ENCODE data around the gene SCART1. TPM values are rescaled to one million over a fixed set of nuclear protein-coding genes. Genes with fewer than 3 reads are reported as not detected.

Gene SCART1
- total and polyA plus RNA-seq, 8 donors, result 0.95 to 3.9 (median 2.6) TPM

GRCh38 chr10:133471300-133472109 lies 17.8 kb downstream of the SCART1 start:
- Histone ChIP-seq H3K27me3 (no peaks in the 10 kb centered on the region), H3K4me1 (no peaks in the 10 kb centered on the region), H3K4me3 (no peak overlapping the region), H3K9me3 (no peaks in the 10 kb centered on the region), H3K27ac (no peak overlapping the region), H3K36me3 (no peaks in the 10 kb centered on the region)
- no peak for TF ChIP-seq CTCF (IDR thresholded peaks at IDR 0.05)
- no peak for ATAC-seq
- intact Hi-C loops (cut with DNase I), result no loop called here
- DNase-seq, result no peak
- no peak for FAIRE-seq
- WGBS, 2 donors, result 81 to 82% methylated on average over 7 of the region's 7 CpGs

GRCh38 chr10:133473270-133473669 lies 19.5 kb downstream of the SCART1 start:
- H3K27ac ChIP-seq, result no peak overlapping the region
- no peak for DNase-seq
- no peaks in the 10 kb centered on the region for H3K27me3 ChIP-seq
- no peak for ATAC-seq
- no peaks in the 10 kb centered on the region for H3K4me1 ChIP-seq
- no peak overlapping the region for H3K4me3 ChIP-seq
- no peak for TF ChIP-seq CTCF (IDR thresholded peaks at IDR 0.05)
- WGBS, 2 donors, result 66 to 68% methylated on average over 4 of the region's 4 CpGs
- H3K9me3 ChIP-seq, result no peaks in the 10 kb centered on the region
- intact Hi-C loops (cut with DNase I), result no loop called here
- no peak for FAIRE-seq
- no peaks in the 10 kb centered on the region for H3K36me3 ChIP-seq

GRCh38 chr10:133474027-133474426 lies 20.3 kb downstream of the SCART1 start:
- no peaks in the 10 kb centered on the region for H3K27me3 ChIP-seq
- no peaks in the 10 kb centered on the region for H3K4me1 ChIP-seq
- FAIRE-seq (no peak), DNase-seq (no peak), ATAC-seq (no peak)
- no peaks in the 10 kb centered on the region for H3K9me3 ChIP-seq
- 83 to 84% methylated on average over 2 of the region's 2 CpGs for WGBS, 2 donors
- no peak overlapping the region for H3K4me3 ChIP-seq
- no peak overlapping the region for H3K27ac ChIP-seq
- H3K36me3 ChIP-seq, result no peaks in the 10 kb centered on the region
- intact Hi-C loops (cut with DNase I), result no loop called here
- TF ChIP-seq CTCF (IDR thresholded peaks at IDR 0.05), result no peak

GRCh38 chr10:133474665-133475424 lies 21.1 kb downstream of the SCART1 start:
- Histone ChIP-seq H3K27ac (no peak overlapping the region), H3K9me3 (no peaks in the 10 kb centered on the region), H3K36me3 (no peaks in the 10 kb centered on the region), H3K27me3 (no peaks in the 10 kb centered on the region), H3K4me3 (no peak overlapping the region), H3K4me1 (no peaks in the 10 kb centered on the region)
- ATAC-seq, result no peak
- no peak for FAIRE-seq
- DNase-seq, result no peak
- 89 to 90% methylated on average over 12 of the region's 12 CpGs for WGBS, 2 donors
- no peak for TF ChIP-seq CTCF (IDR thresholded peaks at IDR 0.05)
- intact Hi-C loops (cut with DNase I), result no loop called here

- FAIRE-seq, result no peak
- H3K36me3 ChIP-seq, result no peaks in the 10 kb centered on the region
- no peak for ATAC-seq
- no peak for TF ChIP-seq CTCF (IDR thresholded peaks at IDR 0.05)
- 82 to 83% methylated on average over 5 of the region's 5 CpGs for WGBS, 2 donors
- no peaks in the 10 kb centered on the region for H3K9me3 ChIP-seq
- H3K4me3 ChIP-seq, result no peak overlapping the region
- no peaks in the 10 kb centered on the region for H3K4me1 ChIP-seq
- no peak for DNase-seq
- intact Hi-C loops (cut with DNase I), result no loop called here
- no peak overlapping the region for H3K27ac ChIP-seq
- H3K27me3 ChIP-seq, result no peaks in the 10 kb centered on the region
These were observed 21.6 kb downstream of the SCART1 start for GRCh38 chr10:133475425-133475734.

Data from pancreas (tissue), 10 donors.